Keratinocyte (primary cell): Measurements from ENCODE around the gene GHRHR. TPM values are rescaled to one million over a fixed set of nuclear protein-coding genes. Genes with fewer than 3 reads are reported as not detected.

Experiments used
- DNase-seq: peaks from one replicate; pipeline ENCODE4 v3.0.0-alpha.2; 2011; ENCODE audit warnings: low read depth, missing footprints, low spot score
- FAIRE-seq: peaks from 2 replicates; lab custom pipeline; 2011; peaks lifted over from hg19 to GRCh38; lab: Jason Lieb, UNC
- H2AFZ ChIP-seq: 2 replicates; pipeline ENCODE4 v1.6.0; 2012; ENCODE audit warnings: low read length, control low read depth, inconsistent platforms; ENCODE audit not compliant: control insufficient read depth
- H3K27ac ChIP-seq: 2 replicates; pipeline ENCODE4 v1.5.1; 2011; ENCODE audit warnings: low read length; ENCODE audit not compliant: control insufficient read depth, insufficient read depth
- H3K27me3 ChIP-seq: 3 replicates; pipeline ENCODE4 v1.6.0; 2011; ENCODE audit warnings: low read length; ENCODE audit not compliant: control insufficient read depth, insufficient read depth; ENCODE audit errors: extremely low read depth
- H3K36me3 ChIP-seq, 2 experiments: 2 replicates in 1 of 2; 3 replicates in 1 of 2; pipeline ENCODE4 v1.5.1; 2011; ENCODE audit warnings: low read length in 2 of 2, mild to moderate bottlenecking in 1 of 2; ENCODE audit not compliant: control insufficient read depth in 2 of 2, insufficient read depth in 2 of 2; ENCODE audit errors: extremely low read depth in 1 of 2
- H3K4me1 ChIP-seq: 3 replicates; pipeline ENCODE4 v1.5.1; 2011; ENCODE audit warnings: low read length; ENCODE audit not compliant: control insufficient read depth, insufficient read depth; ENCODE audit errors: extremely low read depth
- H3K4me2 ChIP-seq: 3 replicates; pipeline ENCODE4 v1.6.0; 2011; ENCODE audit warnings: low read depth, low read length; ENCODE audit not compliant: control insufficient read depth, insufficient read depth; ENCODE audit errors: extremely low read depth
- H3K4me3 ChIP-seq, 3 experiments: fragments of 200-600 bp in 1 of 3; sonication (generic) in 1 of 3; 2 replicates in 2 of 3; 3 replicates in 1 of 3; pipeline ENCODE4 v1.5.1; 2011 to 2016; ENCODE audit warnings: low read length in 3 of 3, mild to moderate bottlenecking in 3 of 3, control low read depth in 2 of 3, inconsistent platforms in 1 of 3, low read depth in 1 of 3, mixed read lengths in 1 of 3, mixed run types in 1 of 3, moderate library complexity in 1 of 3; ENCODE audit not compliant: control insufficient read depth in 2 of 3, insufficient read depth in 2 of 3; ENCODE audit errors: extremely low read depth in 1 of 3
- H3K79me2 ChIP-seq: 2 replicates; pipeline ENCODE4 v1.6.0; 2012; ENCODE audit warnings: low read length; ENCODE audit not compliant: control insufficient read depth, insufficient read depth
- H3K9ac ChIP-seq: 3 replicates; pipeline ENCODE4 v1.6.0; 2011; ENCODE audit warnings: low read length; ENCODE audit not compliant: control insufficient read depth, insufficient read depth; ENCODE audit errors: extremely low read depth
- H3K9me1 ChIP-seq: 3 replicates; pipeline ENCODE4 v1.6.0; 2011; ENCODE audit warnings: low read length; ENCODE audit not compliant: control insufficient read depth, insufficient read depth; ENCODE audit errors: extremely low read depth
- H3K9me3 ChIP-seq: 2 replicates; pipeline ENCODE4 v1.5.1; 2012; ENCODE audit warnings: low read depth, low read length; ENCODE audit not compliant: control insufficient read depth
- H4K20me1 ChIP-seq: 3 replicates; pipeline ENCODE4 v1.6.0; 2011; ENCODE audit warnings: low read length; ENCODE audit not compliant: control insufficient read depth, insufficient read depth; ENCODE audit errors: extremely low read depth
- EZH2 ChIP-seq: IDR thresholded peaks from one replicate; pipeline ENCODE4 v1.6.1; 2012; ENCODE audit warnings: inconsistent platforms, mild to moderate bottlenecking, low read length, moderate library complexity
- dilution Hi-C: fragments of 300-500 bp; cut with MboI; formaldehyde crosslinking; loops from one replicate; pipeline ENCODE4 v1.7.0; 2020; ENCODE audit warnings: low sequenced_read_pairs; ENCODE audit not compliant: extremely low pct_ligation_motif_present
- polyA plus RNA-seq, 5 experiments: library from polyadenylated mRNA; depleted of rRNA in 3 of 5; stranded (reverse) in 3 of 5; stranded (forward) in 1 of 5; unstranded in 1 of 5; fragments of >200 nt; gene quantifications; 1 replicate in 1 of 5; 2 replicates in 3 of 5; 3 replicates in 1 of 5; pipeline versions ENCODE4 v1.2.1 to v1.2.3, GENCODE V29; 2011 to 2012; ENCODE audit warnings: missing spikeins in 2 of 5, low read depth in 1 of 5, low replicate concordance in 1 of 5
- TF ChIP-seq, protein P1 (sequence below), 3 experiments: IDR thresholded peaks in 1 of 3; conservative IDR thresholded peaks in 1 of 3; optimal IDR thresholded peaks in 1 of 3; 2 replicates in 2 of 3; 3 replicates in 1 of 3; pipeline versions ENCODE3 to v1.5.1; 2011; ENCODE audit warnings: low read length in 3 of 3, mild to moderate bottlenecking in 3 of 3, moderate library complexity in 2 of 3, control low read depth in 1 of 3, inconsistent platforms in 1 of 3; ENCODE audit not compliant: insufficient read depth in 2 of 3; ENCODE audit errors: extremely low read depth in 1 of 3

The GHRHR gene
- polyA plus RNA-seq, 1 donor (not counting 4 experiments of a cell fraction or from before 2014, with no cell fraction given): not detected

- no peaks in the 10 kb centered on the region for H3K9me3 ChIP-seq
- no peaks in the 10 kb centered on the region for H3K36me3 ChIP-seq
- no peaks in the 10 kb centered on the region for H4K20me1 ChIP-seq
- H3K4me1 ChIP-seq: no peaks in the 10 kb centered on the region
- no peaks in the 10 kb centered on the region for H3K79me2 ChIP-seq
- FAIRE-seq: no peak
- no peak for TF ChIP-seq EZH2
- TF ChIP-seq, protein P1, sequence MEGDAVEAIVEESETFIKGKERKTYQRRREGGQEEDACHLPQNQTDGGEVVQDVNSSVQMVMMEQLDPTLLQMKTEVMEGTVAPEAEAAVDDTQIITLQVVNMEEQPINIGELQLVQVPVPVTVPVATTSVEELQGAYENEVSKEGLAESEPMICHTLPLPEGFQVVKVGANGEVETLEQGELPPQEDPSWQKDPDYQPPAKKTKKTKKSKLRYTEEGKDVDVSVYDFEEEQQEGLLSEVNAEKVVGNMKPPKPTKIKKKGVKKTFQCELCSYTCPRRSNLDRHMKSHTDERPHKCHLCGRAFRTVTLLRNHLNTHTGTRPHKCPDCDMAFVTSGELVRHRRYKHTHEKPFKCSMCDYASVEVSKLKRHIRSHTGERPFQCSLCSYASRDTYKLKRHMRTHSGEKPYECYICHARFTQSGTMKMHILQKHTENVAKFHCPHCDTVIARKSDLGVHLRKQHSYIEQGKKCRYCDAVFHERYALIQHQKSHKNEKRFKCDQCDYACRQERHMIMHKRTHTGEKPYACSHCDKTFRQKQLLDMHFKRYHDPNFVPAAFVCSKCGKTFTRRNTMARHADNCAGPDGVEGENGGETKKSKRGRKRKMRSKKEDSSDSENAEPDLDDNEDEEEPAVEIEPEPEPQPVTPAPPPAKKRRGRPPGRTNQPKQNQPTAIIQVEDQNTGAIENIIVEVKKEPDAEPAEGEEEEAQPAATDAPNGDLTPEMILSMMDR (optimal IDR thresholded peaks at IDR 0.05 in 1 of 3, IDR thresholded peaks at IDR 0.05 in 1 of 3, conservative IDR thresholded peaks at IDR 0.05 in 1 of 3; ENCODE audit: extremely low read depth in 1 of 3, insufficient read depth in 2 of 3, low read length in 3 of 3): no peak
- H3K27ac ChIP-seq: no peak overlapping the region
- H3K9ac ChIP-seq: no peak overlapping the region
- no peak overlapping the region for H2AFZ ChIP-seq
- DNase-seq: no peak
- dilution Hi-C loops: no loop called here
- no peak overlapping the region for H3K4me3 ChIP-seq
- H3K9me1 ChIP-seq: no peaks in the 10 kb centered on the region
- no peak overlapping the region for H3K4me2 ChIP-seq
- no peaks in the 10 kb centered on the region for H3K27me3 ChIP-seq
These were observed 55.8 kb downstream of the GHRHR start for GRCh38 chr7:31019509-31019908.

DNA sequence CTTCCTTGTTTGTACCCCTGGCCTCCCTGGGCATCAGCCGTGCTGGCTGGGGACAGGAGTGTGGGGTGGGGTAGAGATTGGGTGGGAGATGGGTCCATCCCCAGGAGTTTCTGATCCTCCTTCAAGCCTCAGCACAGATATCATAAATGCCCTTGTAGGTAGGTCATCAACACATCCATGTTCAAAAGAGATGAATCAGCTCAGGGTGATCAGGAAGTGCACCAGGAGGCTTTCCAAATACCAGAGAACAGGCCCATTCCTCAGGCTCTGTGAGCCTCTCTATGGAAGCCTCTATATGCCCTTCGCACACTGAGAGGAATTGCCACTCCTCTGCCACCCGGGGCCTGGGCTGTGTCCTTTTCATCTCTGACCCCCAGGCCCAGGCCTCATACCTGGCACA lies 56.4 kb downstream of the GHRHR start:
- DNase-seq: no peak
- dilution Hi-C loops: no loop called here

More for the DNA sequence above, 56.4 kb downstream of the GHRHR start:
- Histone ChIP-seq H3K4me2 (no peak overlapping the region), H3K9me1 (no peaks in the 10 kb centered on the region), H4K20me1 (no peaks in the 10 kb centered on the region), H2AFZ (no peak overlapping the region), H3K4me1 (no peaks in the 10 kb centered on the region), H3K27me3 (no peaks in the 10 kb centered on the region), H3K4me3 (no peak overlapping the region), H3K9me3 (no peaks in the 10 kb centered on the region), H3K9ac (no peak overlapping the region), H3K27ac (no peak overlapping the region), H3K79me2 (no peaks in the 10 kb centered on the region), H3K36me3 (no peaks in the 10 kb centered on the region)
- TF ChIP-seq EZH2: no peak
- TF ChIP-seq, protein P1 (optimal IDR thresholded peaks at IDR 0.05 in 1 of 3, IDR thresholded peaks at IDR 0.05 in 1 of 3, conservative IDR thresholded peaks at IDR 0.05 in 1 of 3; ENCODE audit: extremely low read depth in 1 of 3, insufficient read depth in 2 of 3, low read length in 3 of 3): no peak
- peak; percentile 20 for FAIRE-seq
